Middle frontal gyrus (tissue), 1 donor: Measurements from ENCODE around the gene CATSPERD.

ENCODE experiments used
- DNase-seq: peaks from one replicate; pipeline ENCODE4 v3.0.0-alpha.2; 2015; ENCODE audit warnings: low spot score; ENCODE audit errors: extremely low spot score

CATSPERD gene

DNA sequence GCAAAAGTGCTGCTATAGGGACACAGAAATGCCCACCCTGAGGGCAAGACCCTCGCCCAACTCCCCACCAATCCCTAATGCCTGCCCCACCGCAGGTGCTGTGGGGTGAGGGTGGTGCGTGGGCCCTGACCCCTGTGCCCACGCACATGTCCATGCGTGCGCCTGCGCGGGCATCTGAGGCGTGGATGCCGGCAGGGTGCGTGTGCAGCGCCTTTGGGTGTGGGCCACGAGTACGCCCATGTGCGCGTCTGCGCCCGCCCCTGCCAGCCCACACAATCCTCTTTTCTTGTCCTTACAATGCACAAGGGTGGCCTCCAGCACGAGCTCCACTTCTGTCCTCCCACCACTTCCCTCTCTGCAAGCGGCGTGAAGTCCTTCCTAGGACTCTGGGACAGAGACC lies 104.7 kb downstream of the CATSPERD start:
- DNase-seq = no peak

DNA sequence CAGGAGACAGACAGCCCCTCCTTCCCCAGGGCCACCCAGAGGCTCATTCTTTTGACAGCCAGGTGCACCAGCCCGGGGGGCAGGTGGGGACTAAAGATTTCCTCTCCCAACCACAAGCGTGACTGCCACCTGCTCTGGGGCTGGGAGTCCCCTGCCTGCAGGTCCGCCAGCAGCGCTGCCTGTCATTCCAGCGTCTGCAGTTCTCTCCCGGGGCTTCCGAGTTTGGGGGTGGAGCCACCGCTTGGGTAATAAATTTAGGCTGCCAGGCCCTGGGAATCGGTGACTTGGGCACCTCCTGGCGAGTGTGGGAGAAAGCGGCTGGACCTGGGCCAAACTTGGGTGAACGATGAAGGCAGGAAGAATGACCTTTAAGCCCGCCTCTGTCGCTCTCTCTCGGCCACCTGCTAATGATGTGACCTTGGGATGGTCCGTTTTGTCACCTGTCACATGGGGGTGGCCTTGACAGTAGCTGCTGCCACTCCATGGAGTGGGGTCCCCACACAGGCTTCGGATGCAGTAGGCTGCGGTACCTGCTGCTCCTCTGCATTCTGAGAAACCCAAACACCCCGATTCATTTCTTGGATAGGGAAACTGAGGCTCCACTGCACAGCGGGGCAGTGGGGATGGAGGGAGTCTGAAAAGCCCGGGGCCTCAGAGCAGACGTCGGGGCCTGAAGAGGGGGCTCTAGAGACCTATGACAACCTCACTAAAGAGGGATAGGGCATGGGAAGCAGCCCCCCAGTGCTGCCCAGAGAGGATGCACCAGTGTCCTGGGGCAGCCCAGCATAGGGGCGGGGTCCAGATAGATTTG lies 106.3 kb downstream of the CATSPERD start:
- DNase-seq = no peak

DNA sequence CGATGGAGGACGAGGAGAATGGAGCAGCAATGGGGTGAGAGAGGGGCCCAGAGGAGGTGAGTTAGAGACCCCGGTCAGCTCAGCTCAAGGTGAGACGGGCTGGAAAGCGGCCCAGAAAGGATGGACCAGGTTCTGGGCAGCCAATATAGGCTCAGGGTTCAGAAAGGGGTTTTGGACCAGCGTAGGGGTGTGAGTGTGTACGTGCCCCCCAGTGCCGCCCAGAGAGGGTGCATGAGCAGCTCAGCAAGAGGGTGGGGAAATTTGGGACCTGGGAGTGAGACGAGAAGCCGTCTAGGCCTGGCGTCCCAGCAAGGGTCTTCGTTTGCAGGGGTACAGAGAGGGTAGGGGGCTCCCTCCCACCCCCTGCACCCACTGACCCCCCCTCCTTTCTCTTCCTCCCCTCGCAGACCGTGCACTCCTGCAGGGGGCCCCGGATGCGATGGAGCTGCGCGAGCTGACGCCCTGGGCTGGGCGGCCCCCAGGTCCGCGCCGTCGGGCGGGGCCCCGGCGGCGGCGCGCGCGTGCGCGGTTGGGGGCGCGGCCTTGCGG lies 107.0 kb downstream of the CATSPERD start:
- DNase-seq = no peak

DNA sequence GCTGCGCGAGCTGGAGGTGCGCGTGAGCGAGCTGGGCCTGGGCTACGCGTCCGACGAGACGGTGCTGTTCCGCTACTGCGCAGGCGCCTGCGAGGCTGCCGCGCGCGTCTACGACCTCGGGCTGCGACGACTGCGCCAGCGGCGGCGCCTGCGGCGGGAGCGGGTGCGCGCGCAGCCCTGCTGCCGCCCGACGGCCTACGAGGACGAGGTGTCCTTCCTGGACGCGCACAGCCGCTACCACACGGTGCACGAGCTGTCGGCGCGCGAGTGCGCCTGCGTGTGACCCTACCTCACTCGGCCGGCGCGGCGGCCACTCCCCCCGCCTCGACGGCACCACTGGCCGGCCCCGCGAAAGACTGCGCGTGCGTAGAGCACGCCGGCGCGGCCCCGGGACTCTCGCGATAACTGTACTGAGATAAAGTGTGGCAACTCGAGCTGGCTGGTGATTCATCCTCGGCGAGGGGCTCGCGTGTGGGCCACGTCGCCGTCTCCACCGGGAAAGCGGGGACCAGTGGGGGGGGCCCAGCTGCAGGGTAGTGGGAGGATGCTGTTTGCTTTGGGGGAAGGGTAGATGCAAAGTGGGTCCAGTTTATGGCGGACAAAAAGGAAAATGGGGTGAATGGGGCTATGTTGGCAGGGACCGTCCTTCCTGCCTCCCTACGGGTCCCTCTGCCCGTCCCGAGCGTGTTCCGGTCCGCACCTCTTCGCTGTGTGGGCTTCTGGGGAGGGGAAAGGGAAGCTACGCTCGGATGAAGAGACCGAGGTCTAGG lies 107.6 kb downstream of the CATSPERD start:
- DNase-seq = peak; percentile 9
